Naive thymus-derived CD4-positive, alpha-beta T cell (primary cell): Measurements from ENCODE around the gene NISCH. TPM values are rescaled to one million over a fixed set of nuclear protein-coding genes. Genes with fewer than 3 reads are reported as not detected.

Experiments
- ATAC-seq: fragments of 150-1000 bp; cut with Tn5 transposase; 2 replicates; pipeline ENCODE4 v1.10.0; 2021; ENCODE audit warnings: mild to moderate bottlenecking, moderate library complexity
- CTCF ChIA-PET: fragments of 350-600 bp; sonication (Branson Sonifier 250); formaldehyde crosslinking; loops from one replicate; lab custom pipeline; 2021; ENCODE audit warnings: antibody characterized with exemption; lab: Charles Lee
- POLR2A ChIA-PET: fragments of 350-600 bp; sonication (Branson Sonifier 250); formaldehyde crosslinking; loops from one replicate; lab custom pipeline; 2021; ENCODE audit warnings: antibody characterized with exemption, inconsistent platforms; lab: Charles Lee
- DNase-seq, 9 donors: peaks; one replicate each; pipeline versions ENCODE4 v3.0.0 to v3.0.0-alpha.2; 2020 to 2022; ENCODE audit warnings: mixed read lengths in 1 of 9
- H3K27ac ChIP-seq: one replicate; pipeline ENCODE4 v1.7.0; 2013; ENCODE audit warnings: mild to moderate bottlenecking, low read depth, low read length, moderate library complexity
- H3K27me3 ChIP-seq, 2 donors: one replicate each; pipeline ENCODE4 v1.7.0; 2013; ENCODE audit warnings: low read length in 2 of 2, mild to moderate bottlenecking in 2 of 2, moderate library complexity in 2 of 2; ENCODE audit not compliant: control insufficient read depth in 2 of 2, insufficient read depth in 2 of 2
- H3K36me3 ChIP-seq, 3 experiments: 1 replicate in 2 of 3; 2 replicates in 1 of 3; pipeline ENCODE4 v1.7.0; 2013; ENCODE audit warnings: low read length in 3 of 3, mild to moderate bottlenecking in 3 of 3, moderate library complexity in 1 of 3; ENCODE audit not compliant: insufficient read depth in 3 of 3, control insufficient read depth in 2 of 3
- H3K4me1 ChIP-seq, 2 donors: one replicate each; pipeline ENCODE4 v1.7.0; 2013; ENCODE audit warnings: low read length in 2 of 2, mild to moderate bottlenecking in 2 of 2, moderate library complexity in 1 of 2; ENCODE audit not compliant: control insufficient read depth in 2 of 2, insufficient read depth in 2 of 2
- H3K4me3 ChIP-seq: 2 replicates; pipeline ENCODE4 v1.7.0; 2013; ENCODE audit warnings: mild to moderate bottlenecking, low read length
- H3K9me3 ChIP-seq, 3 experiments: 1 replicate in 2 of 3; 2 replicates in 1 of 3; pipeline ENCODE4 v1.7.0; 2013; ENCODE audit warnings: low read length in 3 of 3; ENCODE audit not compliant: control insufficient read depth in 2 of 3
- H3K27ac Mint-ChIP-seq, 9 donors: one replicate each; pipeline ENCODE4 v1.8.0; 2020 to 2022; ENCODE audit warnings: mixed read lengths in 9 of 9, mild to moderate bottlenecking in 8 of 9, moderate library complexity in 5 of 9, inconsistent platforms in 2 of 9
- H3K27me3 Mint-ChIP-seq, 5 donors: one replicate each; pipeline ENCODE4 v1.8.0; 2021 to 2022; ENCODE audit warnings: mixed read lengths in 5 of 5, mild to moderate bottlenecking in 1 of 5
- H3K36me3 Mint-ChIP-seq, 5 donors: one replicate each; pipeline ENCODE4 v1.8.0; 2020 to 2022; ENCODE audit warnings: mixed read lengths in 5 of 5, mild to moderate bottlenecking in 3 of 5, inconsistent platforms in 1 of 5
- H3K4me1 Mint-ChIP-seq, 7 donors: one replicate each; pipeline ENCODE4 v1.8.0; 2020 to 2022; ENCODE audit warnings: mixed read lengths in 7 of 7, mild to moderate bottlenecking in 3 of 7, inconsistent platforms in 1 of 7
- H3K4me3 Mint-ChIP-seq, 10 donors: one replicate each; pipeline ENCODE4 v1.8.0; 2020 to 2022; ENCODE audit warnings: mild to moderate bottlenecking in 10 of 10, mixed read lengths in 10 of 10, moderate library complexity in 6 of 10, inconsistent platforms in 2 of 10
- H3K9me3 Mint-ChIP-seq, 11 donors: one replicate each; pipeline ENCODE4 v1.8.0; 2020 to 2022; ENCODE audit warnings: mixed read lengths in 11 of 11, mild to moderate bottlenecking in 4 of 11, inconsistent platforms in 1 of 11, moderate library complexity in 1 of 11
- intact Hi-C, 2 donors: fragments of 100-400 bp; cut with micrococcal nuclease; formaldehyde crosslinking; loops; one replicate each; pipeline ENCODE4 v1.15.1; 2023
- polyA plus RNA-seq, 2 donors: library from polyadenylated mRNA; unstranded; fragments of 300-500 nt; fragmentation: Illumina TruSeq; gene quantifications; one replicate each; pipeline ENCODE4 v1.2.3, GENCODE V29; 2021
- total RNA-seq, 6 experiments: library from RNA in 5 of 6; stranded (reverse) in 5 of 6; gene quantifications; 1 replicate in 5 of 6; 2 replicates in 1 of 6; pipeline ENCODE4 v1.2.3 and lab custom pipeline; 2021 to 2026

The NISCH gene
- total and polyA plus RNA-seq, 7 experiments from 2014 or later: 21.4 to 210 (median 131) TPM

- ChIA-PET CTCF (no interaction called here), POLR2A (interaction anchor here (0.9 kb wide), 1 partner anchor 10 kb away, joined by 3 read pairs; no protein-coding TSS in a partner anchor)
- H3K4me1 Mint-ChIP-seq: peaks cover 0 to 2% (median 0%) of the 10 kb centered on the region in 7 donors
- H3K27me3 Mint-ChIP-seq: peaks cover 0 to 4% (median 0%) of the 10 kb centered on the region in 5 donors
- H3K9me3 Mint-ChIP-seq: no peaks in the 10 kb centered on the region
- ATAC-seq (no peak), DNase-seq (no peak)
- H3K27ac Mint-ChIP-seq: no peak overlapping the region
- no peaks in the 10 kb centered on the region for H3K27me3 ChIP-seq
- no peak overlapping the region for H3K4me3 Mint-ChIP-seq
- H3K36me3 Mint-ChIP-seq: no peaks in the 10 kb centered on the region
- H3K36me3 ChIP-seq: no peaks in the 10 kb centered on the region
- H3K9me3 ChIP-seq: no peaks in the 10 kb centered on the region
- H3K4me1 ChIP-seq: no peaks in the 10 kb centered on the region
- H3K27ac ChIP-seq: no peak overlapping the region
- intact Hi-C loops: no loop called here
- H3K4me3 ChIP-seq: no peak overlapping the region
Observed at GRCh38 chr3:52438579-52439425, 16.6 kb upstream of the NISCH start.

- Mint-ChIP-seq H3K9me3 (no peaks in the 10 kb centered on the region), H3K36me3 (no peaks in the 10 kb centered on the region), H3K4me3 (no peak overlapping the region), H3K4me1 (peaks cover 0 to 5% (median 0%) of the 10 kb centered on the region in 7 donors), H3K27me3 (peaks cover 0 to 4% (median 0%) of the 10 kb centered on the region in 5 donors), H3K27ac (no peak overlapping the region)
- Histone ChIP-seq H3K27me3 (no peaks in the 10 kb centered on the region), H3K36me3 (no peaks in the 10 kb centered on the region), H3K4me3 (no peak overlapping the region), H3K27ac (no peak overlapping the region), H3K9me3 (no peaks in the 10 kb centered on the region), H3K4me1 (no peaks in the 10 kb centered on the region)
- DNase-seq: no peak
- ChIA-PET CTCF (no interaction called here), POLR2A (interaction anchor here (0.9 kb wide), 1 partner anchor 9 kb away, joined by 3 read pairs; no protein-coding TSS in a partner anchor)
- intact Hi-C loops: no loop called here
- ATAC-seq: no peak
Observed at GRCh38 chr3:52439426-52440248, 15.8 kb upstream of the NISCH start.

- peaks cover 0 to 4% (median 0%) of the 10 kb centered on the region in 5 donors for H3K27me3 Mint-ChIP-seq
- Histone ChIP-seq H3K4me3 (no peak overlapping the region), H3K9me3 (no peaks in the 10 kb centered on the region), H3K27ac (no peak overlapping the region), H3K4me1 (no peaks in the 10 kb centered on the region), H3K27me3 (no peaks in the 10 kb centered on the region), H3K36me3 (no peaks in the 10 kb centered on the region)
- POLR2A ChIA-PET: no interaction called here
- H3K4me3 Mint-ChIP-seq: no peak overlapping the region
- no peaks in the 10 kb centered on the region for H3K9me3 Mint-ChIP-seq
- ATAC-seq (no peak), DNase-seq (no peak)
- intact Hi-C loops: no loop called here
- no peak overlapping the region for H3K27ac Mint-ChIP-seq
- H3K4me1 Mint-ChIP-seq: peaks cover 0 to 5% (median 2%) of the 10 kb centered on the region in 7 donors
- CTCF ChIA-PET: no interaction called here
- no peaks in the 10 kb centered on the region for H3K36me3 Mint-ChIP-seq
Observed at GRCh38 chr3:52440249-52440551, 15.2 kb upstream of the NISCH start.

- no peaks in the 10 kb centered on the region for H3K4me1 ChIP-seq
- H3K27me3 ChIP-seq: no peaks in the 10 kb centered on the region
- intact Hi-C loops: no loop called here
- ChIA-PET CTCF (no interaction called here), POLR2A (no interaction called here)
- no peak for DNase-seq
- no peaks in the 10 kb centered on the region for H3K9me3 Mint-ChIP-seq
- H3K36me3 Mint-ChIP-seq: no peaks in the 10 kb centered on the region
- peaks cover 0 to 6% (median 2%) of the 10 kb centered on the region in 7 donors for H3K4me1 Mint-ChIP-seq
- H3K27ac ChIP-seq: no peak overlapping the region
- no peaks in the 10 kb centered on the region for H3K9me3 ChIP-seq
- no peak for ATAC-seq
- no peak overlapping the region for H3K27ac Mint-ChIP-seq
- H3K4me3 Mint-ChIP-seq: no peak overlapping the region
- no peak overlapping the region for H3K4me3 ChIP-seq
- H3K36me3 ChIP-seq: no peaks in the 10 kb centered on the region
- H3K27me3 Mint-ChIP-seq: peaks cover 0 to 4% (median 0%) of the 10 kb centered on the region in 5 donors
Observed at GRCh38 chr3:52440671-52441070, 14.7 kb upstream of the NISCH start.

- Mint-ChIP-seq H3K4me3 (no peak overlapping the region), H3K27me3 (no peaks in the 10 kb centered on the region), H3K36me3 (no peaks in the 10 kb centered on the region), H3K27ac (no peak overlapping the region), H3K9me3 (no peaks in the 10 kb centered on the region), H3K4me1 (peaks cover 0 to 7% (median 2%) of the 10 kb centered on the region in 7 donors)
- no peaks in the 10 kb centered on the region for H3K4me1 ChIP-seq
- no peaks in the 10 kb centered on the region for H3K9me3 ChIP-seq
- CTCF ChIA-PET: no interaction called here
- POLR2A ChIA-PET: no interaction called here
- H3K4me3 ChIP-seq: no peak overlapping the region
- H3K27ac ChIP-seq: no peak overlapping the region
- H3K27me3 ChIP-seq: no peaks in the 10 kb centered on the region
- no peaks in the 10 kb centered on the region for H3K36me3 ChIP-seq
- DNase-seq (no peak), ATAC-seq (no peak)
- intact Hi-C loops: no loop called here
Observed at GRCh38 chr3:52441091-52441771, 14.2 kb upstream of the NISCH start.

GRCh38 chr3:52441772-52442332 is 13.6 kb upstream of the NISCH start:
- Mint-ChIP-seq H3K27me3 (no peaks in the 10 kb centered on the region), H3K27ac (no peak overlapping the region), H3K9me3 (no peaks in the 10 kb centered on the region), H3K4me3 (no peak overlapping the region), H3K4me1 (peaks cover 1 to 7% (median 3%) of the 10 kb centered on the region in 7 donors), H3K36me3 (no peaks in the 10 kb centered on the region)
- Histone ChIP-seq H3K9me3 (no peaks in the 10 kb centered on the region), H3K4me3 (no peak overlapping the region), H3K27me3 (no peaks in the 10 kb centered on the region), H3K36me3 (no peaks in the 10 kb centered on the region), H3K27ac (no peak overlapping the region), H3K4me1 (peaks cover 0 to 3% of the 10 kb centered on the region in 2 donors)
- intact Hi-C loops: no loop called here
- DNase-seq (no peak), ATAC-seq (no peak)
- CTCF ChIA-PET: no interaction called here
- POLR2A ChIA-PET: no interaction called here
